ENCODE measurements around the gene RBMS2. TPM values are rescaled to one million over a fixed set of nuclear protein-coding genes. Genes with fewer than 3 reads are reported as not detected.

RBMS2 gene, protein sequence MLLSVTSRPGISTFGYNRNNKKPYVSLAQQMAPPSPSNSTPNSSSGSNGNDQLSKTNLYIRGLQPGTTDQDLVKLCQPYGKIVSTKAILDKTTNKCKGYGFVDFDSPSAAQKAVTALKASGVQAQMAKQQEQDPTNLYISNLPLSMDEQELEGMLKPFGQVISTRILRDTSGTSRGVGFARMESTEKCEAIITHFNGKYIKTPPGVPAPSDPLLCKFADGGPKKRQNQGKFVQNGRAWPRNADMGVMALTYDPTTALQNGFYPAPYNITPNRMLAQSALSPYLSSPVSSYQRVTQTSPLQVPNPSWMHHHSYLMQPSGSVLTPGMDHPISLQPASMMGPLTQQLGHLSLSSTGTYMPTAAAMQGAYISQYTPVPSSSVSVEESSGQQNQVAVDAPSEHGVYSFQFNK
- total RNA-seq, result 10 to 100 TPM in 1 of 4 donors, 1 to 10 TPM in 3; 4.0 to 16.8 (median 6.8) TPM

DNA sequence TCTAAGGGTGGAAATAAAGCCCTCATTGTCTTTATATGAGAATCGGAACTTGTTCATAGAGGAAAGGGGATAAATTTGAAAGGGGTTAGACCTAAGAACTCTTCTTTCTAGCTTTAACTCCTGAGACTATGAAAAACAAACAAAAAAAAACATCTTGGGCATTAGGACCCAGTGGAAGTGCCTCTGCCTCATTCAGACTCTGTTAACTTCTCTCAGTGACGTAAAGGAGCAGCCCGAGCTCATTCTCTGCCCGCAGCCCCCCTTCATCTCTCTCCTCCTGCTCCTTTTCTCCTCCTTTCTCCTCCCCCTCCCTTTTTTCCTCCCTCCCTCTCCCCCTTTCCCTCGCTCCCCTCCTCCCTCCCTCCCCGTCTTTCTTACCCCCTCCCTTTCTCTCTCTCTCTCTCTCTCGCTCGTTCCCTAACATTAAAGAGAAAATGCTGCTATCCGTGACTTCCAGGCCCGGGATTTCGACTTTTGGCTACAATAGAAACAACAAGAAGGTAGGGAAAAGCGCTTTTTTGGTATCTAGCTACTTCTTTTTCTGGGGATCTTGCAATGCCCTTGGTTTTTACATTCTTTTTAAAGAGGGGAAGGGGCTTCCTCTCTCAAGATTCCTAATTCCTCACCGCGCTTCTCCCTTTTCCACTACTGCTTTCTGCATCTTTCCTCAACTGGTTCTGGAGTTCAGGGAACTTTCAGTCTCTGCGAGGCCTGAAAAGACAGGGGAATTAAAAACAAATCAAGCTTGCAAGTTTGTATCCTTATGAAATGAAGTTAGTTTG lies at the start of gene RBMS2:
RBMS2 (plus strand) TSS at position 231 of the 782 bp plus-strand sequence; CDS start at position 435, 204 bp downstream.
- H3K27me3 ChIP-seq, result no peaks in the 10 kb centered on the region
- H3K9me3 ChIP-seq, result no peaks in the 10 kb centered on the region
- no peaks in the 10 kb centered on the region for H3K36me3 ChIP-seq
- peak within 1 kb of the TSS; percentile 78 to 91 (median 90) for H3K27ac ChIP-seq
- TF ChIP-seq, protein P1, sequence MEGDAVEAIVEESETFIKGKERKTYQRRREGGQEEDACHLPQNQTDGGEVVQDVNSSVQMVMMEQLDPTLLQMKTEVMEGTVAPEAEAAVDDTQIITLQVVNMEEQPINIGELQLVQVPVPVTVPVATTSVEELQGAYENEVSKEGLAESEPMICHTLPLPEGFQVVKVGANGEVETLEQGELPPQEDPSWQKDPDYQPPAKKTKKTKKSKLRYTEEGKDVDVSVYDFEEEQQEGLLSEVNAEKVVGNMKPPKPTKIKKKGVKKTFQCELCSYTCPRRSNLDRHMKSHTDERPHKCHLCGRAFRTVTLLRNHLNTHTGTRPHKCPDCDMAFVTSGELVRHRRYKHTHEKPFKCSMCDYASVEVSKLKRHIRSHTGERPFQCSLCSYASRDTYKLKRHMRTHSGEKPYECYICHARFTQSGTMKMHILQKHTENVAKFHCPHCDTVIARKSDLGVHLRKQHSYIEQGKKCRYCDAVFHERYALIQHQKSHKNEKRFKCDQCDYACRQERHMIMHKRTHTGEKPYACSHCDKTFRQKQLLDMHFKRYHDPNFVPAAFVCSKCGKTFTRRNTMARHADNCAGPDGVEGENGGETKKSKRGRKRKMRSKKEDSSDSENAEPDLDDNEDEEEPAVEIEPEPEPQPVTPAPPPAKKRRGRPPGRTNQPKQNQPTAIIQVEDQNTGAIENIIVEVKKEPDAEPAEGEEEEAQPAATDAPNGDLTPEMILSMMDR (IDR thresholded peaks at IDR 0.05), result no peak
- TF ChIP-seq POLR2A (IDR thresholded peaks at IDR 0.05), result no peak
- DNase-seq, result no peak
- peaks cover 9 to 74% (median 11%) of the 10 kb centered on the region in 3 donors for H3K4me1 ChIP-seq
- 2% methylated on average over 12 to 13 of the region's 15 CpGs for WGBS, 2 donors
- intact Hi-C loops (cut with DNase I), result no loop called here
- H3K4me3 ChIP-seq, result peak within 1 kb of the TSS; percentile 32 to 67 (median 56)

DNA sequence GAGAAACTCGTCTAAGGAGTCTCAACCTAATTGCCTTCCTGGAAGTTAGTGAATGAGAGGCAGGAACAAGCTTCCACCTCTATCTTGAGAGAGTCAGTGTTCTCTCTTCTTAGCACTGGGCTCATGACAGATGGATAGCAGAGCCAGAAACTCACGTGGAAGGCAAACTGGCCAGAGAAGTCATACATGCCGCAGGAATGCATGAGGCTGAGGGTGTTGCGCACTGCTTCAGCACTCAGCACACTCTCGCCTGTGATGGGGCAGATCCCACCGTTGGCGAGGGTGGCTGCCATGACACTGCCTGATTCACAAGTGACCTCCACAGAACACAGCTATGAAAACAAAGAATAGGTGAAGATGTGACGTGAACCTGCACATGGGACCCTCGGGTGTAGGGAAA lies 47.2 kb upstream of the RBMS2 start:
- Histone ChIP-seq H3K36me3 (peaks cover 0 to 43% (median 0%) of the 10 kb centered on the region in 3 donors), H3K27me3 (no peaks in the 10 kb centered on the region), H3K4me1 (peaks cover 3 to 19% (median 6%) of the 10 kb centered on the region in 3 donors), H3K9me3 (no peaks in the 10 kb centered on the region), H3K27ac (no peak overlapping the region), H3K4me3 (no peak overlapping the region)
- intact Hi-C loops (cut with DNase I), result no loop called here
- DNase-seq, result no peak
- TF ChIP-seq POLR2A (IDR thresholded peaks at IDR 0.05), result no peak
- TF ChIP-seq, protein P1 (IDR thresholded peaks at IDR 0.05), result no peak
- WGBS, 2 donors, result 91 to 96% methylated on average over 4 to 9 of the region's 9 CpGs

DNA sequence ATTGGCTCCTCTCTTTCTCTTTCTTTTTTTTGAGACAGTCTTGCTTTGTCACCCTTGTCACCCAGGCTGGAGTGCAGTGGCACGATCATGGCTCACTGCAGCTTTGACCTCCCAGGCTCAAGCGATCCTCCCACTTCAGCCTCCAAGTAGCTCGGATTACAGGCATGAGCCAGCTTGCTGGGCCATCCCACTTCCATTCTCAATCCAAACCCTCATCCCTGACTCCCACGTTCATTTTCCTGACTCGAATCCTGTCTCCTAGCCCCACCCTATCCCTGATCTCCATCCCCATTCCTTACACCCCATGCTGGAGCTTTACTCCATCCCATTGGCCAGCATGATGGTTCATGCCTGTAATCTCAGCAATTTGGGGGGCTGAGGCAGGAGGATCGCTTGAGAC lies 45.5 kb upstream of the RBMS2 start:
- Histone ChIP-seq H3K36me3 (peaks cover 0 to 31% (median 0%) of the 10 kb centered on the region in 3 donors), H3K4me3 (no peak overlapping the region), H3K27ac (no peak overlapping the region), H3K4me1 (peaks cover 0 to 2% (median 0%) of the 10 kb centered on the region in 3 donors), H3K27me3 (no peaks in the 10 kb centered on the region), H3K9me3 (no peaks in the 10 kb centered on the region)
- no peak for DNase-seq
- TF ChIP-seq POLR2A (IDR thresholded peaks at IDR 0.05), result no peak
- WGBS, 2 donors, result 75 to 76% methylated on average over 6 of the region's 6 CpGs
- intact Hi-C loops (cut with DNase I), result no loop called here

DNA sequence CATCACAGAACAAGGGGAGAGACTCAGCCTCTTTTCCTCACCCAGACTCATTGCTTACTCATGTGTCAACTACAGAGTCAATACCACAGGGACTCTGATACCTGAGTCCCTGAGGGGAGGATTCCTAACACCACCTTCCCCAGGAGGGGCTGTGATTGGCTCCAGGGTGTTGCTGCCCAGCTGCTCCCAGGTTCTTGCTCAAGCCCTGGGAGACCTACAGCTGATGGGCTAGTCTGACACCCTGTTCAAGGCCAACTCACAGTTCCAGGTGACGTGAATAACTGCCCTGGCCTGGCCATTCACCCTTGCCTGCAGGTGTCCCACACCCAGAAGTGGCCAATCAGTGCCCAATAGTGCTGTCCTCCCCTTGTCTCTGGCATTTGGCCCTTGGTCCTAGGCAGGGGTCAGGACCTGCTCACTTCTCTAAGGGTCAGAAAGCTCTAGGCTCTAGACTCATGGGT lies 44.6 kb upstream of the RBMS2 start:
- DNase-seq, result no peak
- WGBS, 2 donors, result no CpG with 5 or more reads among the region's 1 CpG
- H3K4me1 ChIP-seq, result no peaks in the 10 kb centered on the region
- peaks cover 0 to 26% (median 0%) of the 10 kb centered on the region in 3 donors for H3K36me3 ChIP-seq
- no peak overlapping the region for H3K27ac ChIP-seq
- no peak overlapping the region for H3K4me3 ChIP-seq
- intact Hi-C loops (cut with DNase I), result no loop called here
- H3K27me3 ChIP-seq, result no peaks in the 10 kb centered on the region
- TF ChIP-seq, protein P1 (IDR thresholded peaks at IDR 0.05), result no peak
- TF ChIP-seq POLR2A (IDR thresholded peaks at IDR 0.05), result no peak
- H3K9me3 ChIP-seq, result no peaks in the 10 kb centered on the region

DNA sequence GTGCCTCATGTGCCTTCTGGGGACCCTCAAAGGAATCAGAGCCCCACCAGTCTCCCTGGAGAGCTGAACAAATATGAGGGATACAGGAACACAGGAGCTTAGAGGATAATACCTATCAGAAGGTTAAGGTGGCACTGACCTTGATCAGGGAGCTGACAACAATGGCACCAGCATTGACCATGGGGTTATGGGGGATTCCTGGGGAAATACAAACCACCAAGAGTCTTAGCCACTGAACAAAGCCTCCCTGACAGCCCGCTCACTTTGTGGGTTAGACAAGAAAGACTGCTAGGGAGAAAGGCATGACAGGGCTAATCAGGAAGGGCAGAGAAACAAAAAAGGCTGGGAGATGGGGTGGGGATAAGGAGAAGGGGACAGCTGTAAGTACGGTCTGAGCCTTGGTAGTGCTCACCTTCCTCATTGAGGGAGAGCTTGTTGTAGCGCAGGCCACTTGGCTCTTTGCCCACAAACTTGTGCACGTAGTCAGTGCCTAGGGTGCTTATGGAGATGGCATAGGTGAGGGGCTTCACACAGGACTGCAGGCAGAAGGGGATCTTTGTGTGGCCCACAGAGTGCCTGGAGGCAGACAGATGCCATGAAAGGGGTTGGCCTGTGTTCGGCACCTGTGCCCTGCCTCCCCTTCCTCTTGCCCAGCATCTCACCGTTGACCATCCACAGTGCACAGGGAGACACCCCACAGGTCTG lies 43.9 kb upstream of the RBMS2 start:
- Histone ChIP-seq H3K36me3 (peaks cover 0 to 19% (median 0%) of the 10 kb centered on the region in 3 donors), H3K9me3 (no peaks in the 10 kb centered on the region), H3K4me1 (no peaks in the 10 kb centered on the region), H3K27ac (no peak overlapping the region), H3K27me3 (no peaks in the 10 kb centered on the region), H3K4me3 (no peak overlapping the region)
- WGBS, 2 donors, result 82 to 85% methylated on average over 6 of the region's 6 CpGs
- intact Hi-C loops (cut with DNase I), result no loop called here
- DNase-seq, result no peak
- no peak for TF ChIP-seq POLR2A (IDR thresholded peaks at IDR 0.05)
- TF ChIP-seq, protein P1 (IDR thresholded peaks at IDR 0.05), result no peak
